HG02763 (cell line): ENCODE measurements around the gene ADH5.
"Not testable (repeated sequence)": the region's sequence is repeated elsewhere in the genome, so short reads cannot be mapped to it uniquely, and the experiment has no call there.

Experiments used
- ATAC-seq: cut with Tn5 transposase; IDR thresholded peaks from one replicate; pipeline ENCODE4 v1.9.1; 2021; ENCODE audit warnings: mild to moderate bottlenecking, moderate library complexity; ENCODE audit not compliant: unreplicated experiment

ADH5 gene

DNA sequence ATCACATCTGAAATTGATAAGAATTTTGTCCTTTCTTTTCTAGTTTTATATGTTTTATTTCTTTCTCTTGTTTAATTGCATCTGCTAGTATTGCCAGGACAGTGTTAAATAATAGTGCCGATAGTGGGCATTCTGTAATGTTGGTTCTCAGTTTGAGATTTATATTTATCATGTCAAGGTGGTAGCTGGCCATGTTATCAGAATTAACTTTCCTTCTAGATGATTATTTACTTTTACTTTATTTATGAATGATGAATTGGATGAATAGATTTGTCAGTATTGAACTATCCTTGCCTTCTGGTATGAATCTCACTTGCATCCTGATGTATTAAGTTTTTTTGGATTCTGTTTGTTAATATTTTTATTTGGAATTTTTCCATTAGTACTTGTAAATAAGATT is 50.4 kb downstream of the ADH5 start:
- ATAC-seq = no peak

DNA sequence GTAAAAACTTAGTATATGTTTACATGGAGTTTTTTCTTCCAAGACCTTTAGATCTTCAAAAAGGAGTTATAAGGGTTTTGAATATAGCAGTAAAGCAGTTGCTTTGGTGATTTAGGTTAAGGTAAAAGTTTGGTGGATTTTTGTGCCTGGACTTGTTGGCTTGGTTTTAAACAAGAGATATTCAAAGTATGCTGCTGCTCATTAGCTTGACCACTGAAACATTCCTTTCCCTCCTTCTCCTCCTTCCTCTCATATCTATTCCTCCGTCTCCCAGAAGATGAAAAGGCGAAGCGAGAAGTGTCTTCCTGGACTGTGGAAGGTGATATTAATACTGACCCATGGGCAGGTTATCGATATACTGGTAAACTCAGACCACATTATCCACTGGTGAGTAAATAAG is 54.6 kb downstream of the ADH5 start:
- no peak for ATAC-seq

DNA sequence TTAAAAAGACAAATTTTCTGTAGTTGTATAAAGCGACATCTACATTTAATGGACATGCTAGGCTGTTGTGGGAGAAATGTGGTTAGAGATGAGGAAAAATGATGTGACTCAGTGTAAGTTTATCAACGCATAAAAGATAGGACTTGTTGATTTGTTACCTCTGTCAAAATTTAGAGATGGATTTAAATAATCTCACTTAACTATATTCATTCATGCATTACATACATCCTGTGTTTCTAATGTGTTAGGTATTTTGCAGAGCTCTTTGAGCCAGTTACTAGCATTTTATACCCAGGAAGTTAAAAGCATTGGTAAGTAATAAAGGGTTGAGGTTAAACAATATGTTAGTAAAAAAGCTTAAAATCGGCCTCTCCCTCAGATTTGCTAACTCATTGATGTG is 58.7 kb downstream of the ADH5 start:
- no peak for ATAC-seq

DNA sequence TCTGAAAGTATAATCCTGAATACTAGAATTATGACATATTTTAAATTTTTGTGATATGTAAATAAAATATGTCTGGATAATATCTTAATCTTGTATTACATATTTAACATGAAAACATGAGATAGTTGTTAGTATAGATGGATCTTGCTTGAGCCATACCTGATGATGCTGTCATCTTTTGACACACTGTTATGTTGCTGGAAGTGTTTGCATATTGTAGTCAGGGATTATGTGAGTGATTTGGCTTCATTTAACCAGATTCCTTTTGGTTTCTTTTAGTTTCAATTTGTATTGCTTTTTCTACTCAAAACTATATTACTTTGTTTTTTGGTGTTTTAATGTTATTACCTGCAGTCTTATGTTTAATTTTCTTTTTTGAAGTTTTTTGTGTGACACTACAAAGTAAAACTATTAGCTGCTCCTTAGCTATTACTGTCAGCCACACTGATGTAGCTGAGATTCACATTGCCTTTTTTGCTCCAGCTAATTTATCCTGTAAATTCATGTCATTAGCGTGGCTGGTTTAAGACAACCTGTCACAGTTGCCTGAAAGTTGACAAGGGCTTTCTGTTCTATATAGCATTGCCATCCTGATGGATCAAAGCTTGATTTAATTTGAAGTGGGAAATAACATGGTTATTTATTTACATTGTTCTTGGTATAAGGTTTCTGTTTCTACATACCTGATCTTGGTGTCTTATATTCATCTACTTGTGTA is 59.4 kb downstream of the ADH5 start:
- peak; percentile 50 for ATAC-seq

DNA sequence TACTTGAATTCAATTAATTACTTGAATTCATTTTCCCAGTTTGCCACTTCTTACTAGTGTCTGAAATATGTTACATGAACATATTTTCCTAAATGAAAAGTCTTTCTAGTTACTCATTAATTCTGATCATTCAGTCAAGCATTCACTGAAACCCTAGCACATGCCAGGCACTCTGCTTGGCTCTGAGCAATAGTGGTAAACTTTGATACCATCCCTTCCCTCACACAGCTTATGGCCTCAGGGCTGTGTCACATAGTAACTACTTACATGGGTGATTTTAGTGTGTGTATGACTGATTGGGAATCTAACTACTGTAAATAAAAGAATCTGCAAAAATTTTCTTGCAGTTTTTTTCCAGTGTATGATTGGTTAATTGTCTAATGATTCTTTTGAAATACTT is 60.4 kb downstream of the ADH5 start:
- peak; percentile 55 for ATAC-seq

DNA sequence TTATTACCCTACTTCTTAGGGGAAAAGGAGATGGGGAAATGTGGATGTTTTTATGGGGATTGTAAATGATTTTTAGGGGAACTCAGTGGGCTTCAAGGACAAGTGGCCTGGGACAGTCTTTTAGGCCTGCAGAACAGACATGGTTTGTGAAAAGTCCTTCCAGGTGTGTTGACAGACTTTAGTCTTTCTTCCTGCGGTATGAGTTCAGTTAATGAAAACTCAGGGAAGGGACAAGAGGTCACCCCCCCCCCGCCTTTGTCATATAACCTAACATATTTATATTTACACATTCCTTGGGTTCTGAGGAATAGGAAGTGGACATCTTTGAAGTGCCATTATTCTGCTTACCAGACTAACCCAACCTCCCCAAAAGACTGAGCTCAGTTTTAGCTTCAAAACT is 61.3 kb downstream of the ADH5 start:
- ATAC-seq = no peak

DNA sequence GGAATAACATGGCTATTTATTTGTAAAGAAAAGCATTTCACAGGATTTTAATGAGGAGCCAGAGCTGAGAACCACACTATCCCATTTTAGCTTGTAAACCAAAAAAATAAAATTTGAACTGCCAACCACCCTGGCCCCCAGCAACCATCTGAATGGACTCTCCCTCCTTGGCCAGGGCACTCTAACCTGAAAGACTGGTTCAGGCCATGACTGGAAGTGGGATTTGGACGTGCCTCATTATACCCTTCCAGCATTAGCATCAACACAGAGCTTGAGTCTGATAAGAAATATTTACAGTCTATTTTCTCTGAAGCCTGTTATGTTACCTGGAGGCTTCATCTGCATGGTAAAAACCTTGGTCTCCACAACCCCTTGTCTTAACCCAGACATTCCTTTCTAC is 63.1 kb downstream of the ADH5 start:
- no peak for ATAC-seq

DNA sequence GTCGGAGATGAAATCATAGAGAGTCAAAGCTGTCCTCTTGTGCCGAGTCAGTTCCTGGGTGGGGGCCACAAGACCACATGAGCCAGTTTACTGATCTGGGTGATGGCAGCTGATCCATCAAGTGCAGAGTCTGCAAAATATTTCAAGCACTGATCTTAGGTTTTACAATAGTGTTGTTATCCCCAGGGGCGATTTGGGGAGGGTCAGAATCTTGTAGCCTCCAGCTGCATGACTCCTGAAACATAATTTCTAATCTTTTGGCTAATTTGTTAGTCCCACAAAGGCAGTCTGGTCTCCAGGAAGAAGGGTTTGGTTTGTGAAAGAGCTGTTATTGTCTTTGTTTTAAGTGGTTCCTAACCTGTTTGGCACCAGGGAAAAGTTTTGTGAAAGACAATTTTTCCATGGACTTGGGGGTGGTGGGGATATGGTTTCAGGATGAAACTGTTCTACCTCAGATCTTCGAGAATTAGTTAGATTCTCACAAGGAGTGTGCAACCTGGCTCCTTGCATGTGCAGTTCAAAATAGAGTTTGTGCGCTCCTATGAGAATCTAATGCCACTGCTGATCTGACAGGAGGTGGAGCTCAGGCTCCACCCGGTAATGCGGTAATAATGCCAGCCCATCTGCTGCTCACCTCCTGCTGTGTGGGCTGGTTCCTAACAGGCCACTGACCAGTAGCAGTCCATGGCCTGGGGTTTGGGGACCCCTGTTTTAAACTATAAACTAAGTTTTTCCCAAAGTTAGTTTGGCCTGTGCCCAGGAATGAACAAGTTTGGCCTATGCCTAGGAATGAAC is 63.9 kb downstream of the ADH5 start:
- ATAC-seq = no peak

DNA sequence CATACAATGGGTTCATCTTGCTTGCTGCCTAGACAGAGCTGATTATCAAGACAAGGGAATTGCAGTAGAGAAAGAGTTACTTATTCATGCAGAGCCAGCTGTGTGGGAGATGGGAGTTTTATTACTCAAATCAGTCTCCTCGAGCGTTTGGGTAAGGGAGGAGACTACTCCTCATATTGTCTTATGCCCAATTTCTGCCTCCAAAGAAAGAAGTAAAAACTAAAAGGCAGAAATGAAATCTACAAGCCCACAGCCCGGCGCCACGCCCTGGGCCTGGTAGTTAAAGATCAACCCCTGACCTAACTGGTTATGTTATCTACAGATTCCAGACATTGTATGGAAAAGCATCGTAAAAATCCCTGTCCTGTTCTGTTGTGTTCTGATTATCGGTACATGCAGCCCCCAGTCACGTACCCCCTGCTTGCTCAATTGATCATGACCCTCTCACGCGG is 64.8 kb downstream of the ADH5 start:
- not testable (repeated sequence) for ATAC-seq

DNA sequence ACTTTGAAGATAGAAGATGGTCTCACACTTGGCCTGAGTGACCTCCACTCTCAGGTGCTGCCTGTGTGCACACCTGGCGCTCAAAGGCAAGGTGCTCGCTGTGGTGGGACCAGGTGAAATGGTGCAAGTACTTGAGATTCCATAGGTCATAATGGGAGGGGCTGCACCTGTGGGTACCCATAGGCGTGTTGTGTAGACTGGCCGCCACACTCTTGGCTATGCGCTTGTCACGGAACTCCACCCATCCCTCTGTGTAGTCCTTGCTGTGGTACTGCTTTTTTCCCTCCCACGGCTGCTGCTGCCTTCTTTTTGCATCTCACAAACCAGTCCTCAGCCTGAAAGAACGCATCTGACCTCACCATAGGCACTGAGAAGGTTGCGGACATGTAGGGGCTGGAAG is 66.0 kb downstream of the ADH5 start:
- no peak for ATAC-seq

DNA sequence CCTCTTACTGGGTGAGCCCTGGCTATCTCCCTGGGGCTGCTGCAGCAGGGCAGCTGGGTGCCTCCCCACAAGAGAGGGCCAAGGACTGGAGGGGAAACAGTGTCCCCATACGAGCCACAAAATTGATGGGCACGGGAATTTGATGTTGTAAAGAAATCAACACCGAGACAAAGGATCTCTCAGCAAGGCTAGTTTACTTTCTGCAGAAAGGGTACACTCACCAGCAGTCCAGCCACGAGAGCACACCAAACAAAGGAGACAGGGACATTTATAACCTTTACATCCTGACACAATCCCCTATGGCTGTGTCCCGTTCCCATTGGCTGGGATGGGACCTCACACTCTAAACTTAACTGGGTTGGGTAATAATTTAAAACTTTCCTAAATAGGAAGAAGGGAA is 67.2 kb downstream of the ADH5 start:
- ATAC-seq = no peak
